CD8-positive, alpha-beta memory T cell (primary cell): ENCODE results near the gene JAKMIP2. TPM values are rescaled to one million over a fixed set of nuclear protein-coding genes. Genes with fewer than 3 reads are reported as not detected.
A peak's percentile ranks its signal among the peaks of the same experiment; 100 is the strongest.

Source experiments
- CTCF ChIA-PET: fragments of 350-600 bp; sonication (Branson Sonifier 250); formaldehyde crosslinking; loops from one replicate; lab custom pipeline; 2021; ENCODE audit warnings: antibody characterized with exemption; lab: Charles Lee
- POLR2A ChIA-PET: fragments of 350-600 bp; sonication (Branson Sonifier 250); formaldehyde crosslinking; loops from one replicate; lab custom pipeline; 2021; ENCODE audit warnings: antibody characterized with exemption; lab: Charles Lee
- DNase-seq, 5 donors: peaks; one replicate each; pipeline versions ENCODE4 v3.0.0 to v3.0.0-alpha.2; 2020 to 2022; ENCODE audit warnings: mixed read lengths in 1 of 5
- H3K27ac ChIP-seq: one replicate; pipeline ENCODE4 v1.7.0; 2013; ENCODE audit warnings: low read depth, mild to moderate bottlenecking, low read length, moderate library complexity
- H3K27me3 ChIP-seq: 2 replicates; pipeline ENCODE4 v1.7.0; 2013; ENCODE audit warnings: low read length, mild to moderate bottlenecking; ENCODE audit not compliant: insufficient read depth, poor library complexity, severe bottlenecking
- H3K36me3 ChIP-seq: 2 replicates; pipeline ENCODE4 v1.7.0; 2013; ENCODE audit warnings: mild to moderate bottlenecking, low read length, moderate library complexity; ENCODE audit not compliant: insufficient read depth
- H3K4me1 ChIP-seq: 2 replicates; pipeline ENCODE4 v1.7.0; 2013; ENCODE audit warnings: mild to moderate bottlenecking, low read length, moderate library complexity; ENCODE audit not compliant: insufficient read depth
- H3K4me3 ChIP-seq: 2 replicates; pipeline ENCODE4 v1.7.0; 2013; ENCODE audit warnings: mild to moderate bottlenecking, low read length
- H3K9me3 ChIP-seq: 2 replicates; pipeline ENCODE4 v1.7.0; 2013; ENCODE audit warnings: mild to moderate bottlenecking, low read length
- H3K27ac Mint-ChIP-seq, 8 donors: one replicate each; pipeline ENCODE4 v1.8.0; 2020 to 2021; ENCODE audit warnings: mixed read lengths in 8 of 8, mild to moderate bottlenecking in 6 of 8, inconsistent platforms in 3 of 8, moderate library complexity in 3 of 8
- H3K27me3 Mint-ChIP-seq, 2 donors: one replicate each; pipeline ENCODE4 v1.8.0; 2020 to 2021; ENCODE audit warnings: mixed read lengths in 2 of 2, mild to moderate bottlenecking in 1 of 2, moderate library complexity in 1 of 2
- H3K36me3 Mint-ChIP-seq, 3 donors: one replicate each; pipeline ENCODE4 v1.8.0; 2020 to 2021; ENCODE audit warnings: mixed read lengths in 3 of 3, inconsistent platforms in 1 of 3, mild to moderate bottlenecking in 1 of 3
- H3K4me1 Mint-ChIP-seq, 3 donors: one replicate each; pipeline ENCODE4 v1.8.0; 2020 to 2021; ENCODE audit warnings: mixed read lengths in 3 of 3, inconsistent platforms in 1 of 3, mild to moderate bottlenecking in 1 of 3
- H3K4me3 Mint-ChIP-seq, 7 donors: one replicate each; pipeline ENCODE4 v1.8.0; 2020 to 2021; ENCODE audit warnings: mixed read lengths in 7 of 7, mild to moderate bottlenecking in 6 of 7, moderate library complexity in 4 of 7, inconsistent platforms in 2 of 7
- H3K9me3 Mint-ChIP-seq, 5 donors: one replicate each; pipeline ENCODE4 v1.8.0; 2020 to 2022; ENCODE audit warnings: mixed read lengths in 5 of 5, mild to moderate bottlenecking in 3 of 5, moderate library complexity in 2 of 5, inconsistent platforms in 1 of 5
- polyA plus RNA-seq: library from polyadenylated mRNA; unstranded; fragments of 300-500 nt; fragmentation: Illumina TruSeq; gene quantifications from one replicate; pipeline ENCODE4 v1.2.3, GENCODE V29; 2021
- total RNA-seq, 2 experiments: library from RNA; stranded (reverse); gene quantifications; one replicate each; pipeline ENCODE4 v1.2.3, GENCODE V29; 2021

Gene JAKMIP2
- total and polyA plus RNA-seq, 3 experiments from 2014 or later: 1.8 to 6.3 (median 1.8) TPM

- Mint-ChIP-seq H3K27ac (peak overlapping the region in 1 of 8 donors; percentile 9), H3K4me3 (no peak overlapping the region), H3K4me1 (no peaks in the 10 kb centered on the region), H3K27me3 (no peaks in the 10 kb centered on the region), H3K9me3 (no peaks in the 10 kb centered on the region), H3K36me3 (no peaks in the 10 kb centered on the region)
- Histone ChIP-seq H3K27me3 (no peaks in the 10 kb centered on the region), H3K9me3 (no peaks in the 10 kb centered on the region), H3K36me3 (no peaks in the 10 kb centered on the region), H3K4me1 (no peaks in the 10 kb centered on the region), H3K4me3 (no peak overlapping the region), H3K27ac (no peak overlapping the region)
- CTCF ChIA-PET: interaction anchor here (1.2 to 5.1 kb wide), 2 partner anchors 27 to 192 kb away, joined by 3 to 59 read pairs; no protein-coding TSS in a partner anchor
- DNase-seq: no peak
- POLR2A ChIA-PET: no interaction called here
Observed at GRCh38 chr5:147821766-147822165, 39.2 kb upstream of the JAKMIP2 start.

DNA sequence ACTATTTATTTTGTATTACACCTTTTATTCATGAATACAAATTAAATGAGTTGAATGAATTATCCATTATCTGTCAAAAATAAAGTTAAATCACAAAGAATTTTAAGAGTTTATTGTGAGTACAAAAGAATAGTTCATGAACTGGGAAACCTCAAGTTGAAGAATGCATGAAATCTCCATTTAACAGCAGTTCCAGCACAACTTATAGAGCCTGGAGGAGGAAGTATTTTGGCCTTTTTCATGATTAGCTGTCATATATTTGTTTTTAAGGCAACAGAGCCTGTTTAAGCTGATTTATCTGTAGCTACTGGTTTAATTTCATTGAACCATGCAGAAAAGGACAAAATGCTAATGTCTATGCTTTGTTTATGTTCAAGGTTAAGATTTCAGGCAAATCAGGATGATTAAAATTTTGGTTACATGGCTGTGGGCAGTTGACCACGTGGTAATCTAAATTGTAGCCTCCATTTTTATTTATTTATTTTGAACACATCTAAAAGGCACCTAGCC lies 36.8 kb upstream of the JAKMIP2 start:
- Mint-ChIP-seq H3K27me3 (no peaks in the 10 kb centered on the region), H3K9me3 (peaks cover 0 to 4% (median 0%) of the 10 kb centered on the region in 5 donors), H3K27ac (no peak overlapping the region), H3K4me1 (no peaks in the 10 kb centered on the region), H3K36me3 (no peaks in the 10 kb centered on the region), H3K4me3 (no peak overlapping the region)
- H3K27ac ChIP-seq: no peak overlapping the region
- no peaks in the 10 kb centered on the region for H3K36me3 ChIP-seq
- no peaks in the 10 kb centered on the region for H3K9me3 ChIP-seq
- ChIA-PET POLR2A (no interaction called here), CTCF (interaction anchor here (1.6 kb wide), 1 partner anchor 192 kb away, joined by 3 read pairs; no protein-coding TSS in a partner anchor)
- H3K27me3 ChIP-seq: no peaks in the 10 kb centered on the region
- DNase-seq: no peak
- H3K4me3 ChIP-seq: no peak overlapping the region
- no peaks in the 10 kb centered on the region for H3K4me1 ChIP-seq

- H3K36me3 Mint-ChIP-seq: no peaks in the 10 kb centered on the region
- Histone ChIP-seq H3K4me3 (no peak overlapping the region), H3K9me3 (no peaks in the 10 kb centered on the region), H3K27ac (no peak overlapping the region), H3K27me3 (no peaks in the 10 kb centered on the region), H3K4me1 (no peaks in the 10 kb centered on the region), H3K36me3 (no peaks in the 10 kb centered on the region)
- no peak overlapping the region for H3K4me3 Mint-ChIP-seq
- H3K27me3 Mint-ChIP-seq: no peaks in the 10 kb centered on the region
- DNase-seq: no peak
- POLR2A ChIA-PET: no interaction called here
- no peak overlapping the region for H3K27ac Mint-ChIP-seq
- H3K9me3 Mint-ChIP-seq: peaks cover 0 to 4% (median 0%) of the 10 kb centered on the region in 5 donors
- CTCF ChIA-PET: interaction anchor here (1.6 kb wide), 1 partner anchor 191 kb away, joined by 3 read pairs; no protein-coding TSS in a partner anchor
- no peaks in the 10 kb centered on the region for H3K4me1 Mint-ChIP-seq
Observed at GRCh38 chr5:147818290-147818689, 35.8 kb upstream of the JAKMIP2 start.

DNA sequence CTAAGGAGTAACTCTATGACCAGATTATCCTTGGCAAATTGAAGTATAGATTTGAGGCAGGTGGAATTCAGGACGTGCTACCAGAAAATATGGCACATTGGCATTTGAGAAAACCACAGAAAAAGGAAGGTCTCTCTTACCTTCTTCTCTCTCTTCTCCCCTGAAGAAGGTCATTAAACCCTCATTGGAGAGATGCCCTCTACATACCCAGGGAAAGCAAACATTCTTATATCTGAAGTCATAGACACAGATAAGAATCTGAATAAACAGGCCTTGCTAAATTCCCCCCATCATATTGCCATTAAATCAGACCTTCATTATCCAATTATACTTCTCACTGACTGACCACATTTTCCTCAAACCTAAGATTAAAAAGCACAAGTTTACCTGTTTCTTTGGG lies 31.2 kb upstream of the JAKMIP2 start:
- no peak for DNase-seq
- no peaks in the 10 kb centered on the region for H3K4me1 ChIP-seq
- H3K27ac ChIP-seq: no peak overlapping the region
- Mint-ChIP-seq H3K27me3 (no peaks in the 10 kb centered on the region), H3K4me3 (no peak overlapping the region), H3K27ac (no peak overlapping the region), H3K36me3 (no peaks in the 10 kb centered on the region), H3K9me3 (peaks cover 0 to 4% (median 2%) of the 10 kb centered on the region in 5 donors), H3K4me1 (no peaks in the 10 kb centered on the region)
- H3K9me3 ChIP-seq: no peaks in the 10 kb centered on the region
- ChIA-PET POLR2A (no interaction called here), CTCF (no interaction called here)
- H3K4me3 ChIP-seq: no peak overlapping the region
- H3K36me3 ChIP-seq: no peaks in the 10 kb centered on the region
- no peaks in the 10 kb centered on the region for H3K27me3 ChIP-seq

GRCh38 chr5:147809830-147810666 lies 27.5 kb upstream of the JAKMIP2 start:
- ChIA-PET CTCF (interaction anchor here (0.9 kb wide), 1 partner anchor 182 kb away, joined by 3 read pairs; no protein-coding TSS in a partner anchor), POLR2A (no interaction called here)
- no peaks in the 10 kb centered on the region for H3K27me3 ChIP-seq
- H3K27ac ChIP-seq: no peak overlapping the region
- H3K4me3 ChIP-seq: no peak overlapping the region
- Mint-ChIP-seq H3K4me3 (no peak overlapping the region), H3K4me1 (peaks cover 5 to 7% (median 7%) of the 10 kb centered on the region in 3 donors), H3K27ac (no peak overlapping the region), H3K27me3 (no peaks in the 10 kb centered on the region), H3K9me3 (peaks cover 0 to 2% (median 0%) of the 10 kb centered on the region in 5 donors), H3K36me3 (no peaks in the 10 kb centered on the region)
- peaks cover 4% of the 10 kb centered on the region for H3K4me1 ChIP-seq
- H3K9me3 ChIP-seq: no peaks in the 10 kb centered on the region
- H3K36me3 ChIP-seq: no peaks in the 10 kb centered on the region
- DNase-seq: no peak

GRCh38 chr5:147805030-147805454 lies 22.5 kb upstream of the JAKMIP2 start:
- peak overlapping the region in 5 of 7 donors; percentile 6 to 60 (median 16) for H3K4me3 Mint-ChIP-seq
- Histone ChIP-seq H3K27ac (no peak overlapping the region), H3K4me1 (peaks cover 12% of the 10 kb centered on the region), H3K9me3 (no peaks in the 10 kb centered on the region), H3K4me3 (no peak overlapping the region), H3K36me3 (no peaks in the 10 kb centered on the region), H3K27me3 (no peaks in the 10 kb centered on the region)
- POLR2A ChIA-PET: interaction anchor here (0.6 kb wide), 2 partner anchors 38 to 100 kb away, joined by 3 to 4 read pairs; no protein-coding TSS in a partner anchor
- peaks cover 0 to under 1% (median 0%) of the 10 kb centered on the region in 3 donors for H3K36me3 Mint-ChIP-seq
- peaks cover 13 to 27% (median 24%) of the 10 kb centered on the region in 3 donors for H3K4me1 Mint-ChIP-seq
- DNase-seq: peak in 4 of 5 donors; percentile 19 to 71 (median 42)
- peaks cover 0 to 6% of the 10 kb centered on the region in 2 donors for H3K27me3 Mint-ChIP-seq
- no peaks in the 10 kb centered on the region for H3K9me3 Mint-ChIP-seq
- peak overlapping the region; percentile 31 to 87 (median 78) for H3K27ac Mint-ChIP-seq
- CTCF ChIA-PET: interaction anchor here (1.1 kb wide), 1 partner anchor 18 kb away, joined by 3 read pairs; no protein-coding TSS in a partner anchor

- no peak for DNase-seq
- H3K27me3 Mint-ChIP-seq: peaks cover 0 to 8% of the 10 kb centered on the region in 2 donors
- no peak overlapping the region for H3K27ac Mint-ChIP-seq
- H3K9me3 Mint-ChIP-seq: no peaks in the 10 kb centered on the region
- no peak overlapping the region for H3K27ac ChIP-seq
- ChIA-PET POLR2A (interaction anchor here (0.6 kb wide), 1 partner anchor 100 kb away, joined by 4 read pairs; no protein-coding TSS in a partner anchor), CTCF (interaction anchor here (1.1 kb wide), 1 partner anchor 19 kb away, joined by 3 read pairs; no protein-coding TSS in a partner anchor)
- no peak overlapping the region for H3K4me3 ChIP-seq
- peaks cover 13 to 27% (median 24%) of the 10 kb centered on the region in 3 donors for H3K4me1 Mint-ChIP-seq
- H3K36me3 ChIP-seq: no peaks in the 10 kb centered on the region
- H3K36me3 Mint-ChIP-seq: peaks cover 0 to 2% (median 0%) of the 10 kb centered on the region in 3 donors
- peaks cover 12% of the 10 kb centered on the region for H3K4me1 ChIP-seq
- H3K4me3 Mint-ChIP-seq: no peak overlapping the region
- no peaks in the 10 kb centered on the region for H3K27me3 ChIP-seq
- no peaks in the 10 kb centered on the region for H3K9me3 ChIP-seq
Observed at GRCh38 chr5:147804334-147804733, 21.8 kb upstream of the JAKMIP2 start.

GRCh38 chr5:147803926-147804325 lies 21.4 kb upstream of the JAKMIP2 start:
- CTCF ChIA-PET: no interaction called here

More at GRCh38 chr5:147803926-147804325, 21.4 kb upstream of the JAKMIP2 start:
- Histone ChIP-seq H3K27ac (no peak overlapping the region), H3K27me3 (no peaks in the 10 kb centered on the region), H3K9me3 (no peaks in the 10 kb centered on the region), H3K4me3 (no peak overlapping the region), H3K4me1 (peaks cover 12% of the 10 kb centered on the region), H3K36me3 (no peaks in the 10 kb centered on the region)
- POLR2A ChIA-PET: no interaction called here
- no peak for DNase-seq
- Mint-ChIP-seq H3K27ac (no peak overlapping the region), H3K9me3 (no peaks in the 10 kb centered on the region), H3K4me3 (no peak overlapping the region), H3K36me3 (peaks cover 0 to 2% (median 0%) of the 10 kb centered on the region in 3 donors), H3K27me3 (peaks cover 0 to 8% of the 10 kb centered on the region in 2 donors), H3K4me1 (peaks cover 13 to 27% (median 24%) of the 10 kb centered on the region in 3 donors)
